CD8-positive, alpha-beta memory T cell (primary cell): ENCODE results near the gene CLMN. TPM values are rescaled to one million over a fixed set of nuclear protein-coding genes. Genes with fewer than 3 reads are reported as not detected.
A peak's percentile ranks its signal among the peaks of the same experiment; 100 is the strongest.

Experiments used
- CTCF ChIA-PET: fragments of 350-600 bp; sonication (Branson Sonifier 250); formaldehyde crosslinking; loops from one replicate; lab custom pipeline; 2021; ENCODE audit warnings: antibody characterized with exemption; lab: Charles Lee
- POLR2A ChIA-PET: fragments of 350-600 bp; sonication (Branson Sonifier 250); formaldehyde crosslinking; loops from one replicate; lab custom pipeline; 2021; ENCODE audit warnings: antibody characterized with exemption; lab: Charles Lee
- DNase-seq, 5 donors: peaks; one replicate each; pipeline versions ENCODE4 v3.0.0 to v3.0.0-alpha.2; 2020 to 2022; ENCODE audit warnings: mixed read lengths in 1 of 5
- H3K27ac ChIP-seq: one replicate; pipeline ENCODE4 v1.7.0; 2013; ENCODE audit warnings: low read depth, mild to moderate bottlenecking, low read length, moderate library complexity
- H3K27me3 ChIP-seq: 2 replicates; pipeline ENCODE4 v1.7.0; 2013; ENCODE audit warnings: low read length, mild to moderate bottlenecking; ENCODE audit not compliant: insufficient read depth, poor library complexity, severe bottlenecking
- H3K36me3 ChIP-seq: 2 replicates; pipeline ENCODE4 v1.7.0; 2013; ENCODE audit warnings: mild to moderate bottlenecking, low read length, moderate library complexity; ENCODE audit not compliant: insufficient read depth
- H3K4me1 ChIP-seq: 2 replicates; pipeline ENCODE4 v1.7.0; 2013; ENCODE audit warnings: mild to moderate bottlenecking, low read length, moderate library complexity; ENCODE audit not compliant: insufficient read depth
- H3K4me3 ChIP-seq: 2 replicates; pipeline ENCODE4 v1.7.0; 2013; ENCODE audit warnings: mild to moderate bottlenecking, low read length
- H3K9me3 ChIP-seq: 2 replicates; pipeline ENCODE4 v1.7.0; 2013; ENCODE audit warnings: mild to moderate bottlenecking, low read length
- H3K27ac Mint-ChIP-seq, 8 donors: one replicate each; pipeline ENCODE4 v1.8.0; 2020 to 2021; ENCODE audit warnings: mixed read lengths in 8 of 8, mild to moderate bottlenecking in 6 of 8, inconsistent platforms in 3 of 8, moderate library complexity in 3 of 8
- H3K27me3 Mint-ChIP-seq, 2 donors: one replicate each; pipeline ENCODE4 v1.8.0; 2020 to 2021; ENCODE audit warnings: mixed read lengths in 2 of 2, mild to moderate bottlenecking in 1 of 2, moderate library complexity in 1 of 2
- H3K36me3 Mint-ChIP-seq, 3 donors: one replicate each; pipeline ENCODE4 v1.8.0; 2020 to 2021; ENCODE audit warnings: mixed read lengths in 3 of 3, inconsistent platforms in 1 of 3, mild to moderate bottlenecking in 1 of 3
- H3K4me1 Mint-ChIP-seq, 3 donors: one replicate each; pipeline ENCODE4 v1.8.0; 2020 to 2021; ENCODE audit warnings: mixed read lengths in 3 of 3, inconsistent platforms in 1 of 3, mild to moderate bottlenecking in 1 of 3
- H3K4me3 Mint-ChIP-seq, 7 donors: one replicate each; pipeline ENCODE4 v1.8.0; 2020 to 2021; ENCODE audit warnings: mixed read lengths in 7 of 7, mild to moderate bottlenecking in 6 of 7, moderate library complexity in 4 of 7, inconsistent platforms in 2 of 7
- H3K9me3 Mint-ChIP-seq, 5 donors: one replicate each; pipeline ENCODE4 v1.8.0; 2020 to 2022; ENCODE audit warnings: mixed read lengths in 5 of 5, mild to moderate bottlenecking in 3 of 5, moderate library complexity in 2 of 5, inconsistent platforms in 1 of 5
- polyA plus RNA-seq: library from polyadenylated mRNA; unstranded; fragments of 300-500 nt; fragmentation: Illumina TruSeq; gene quantifications from one replicate; pipeline ENCODE4 v1.2.3, GENCODE V29; 2021
- total RNA-seq, 2 experiments: library from RNA; stranded (reverse); gene quantifications; one replicate each; pipeline ENCODE4 v1.2.3, GENCODE V29; 2021

Gene CLMN
- total and polyA plus RNA-seq, 3 experiments from 2014 or later: 0.15 to 0.72 (median 0.29) TPM

DNA sequence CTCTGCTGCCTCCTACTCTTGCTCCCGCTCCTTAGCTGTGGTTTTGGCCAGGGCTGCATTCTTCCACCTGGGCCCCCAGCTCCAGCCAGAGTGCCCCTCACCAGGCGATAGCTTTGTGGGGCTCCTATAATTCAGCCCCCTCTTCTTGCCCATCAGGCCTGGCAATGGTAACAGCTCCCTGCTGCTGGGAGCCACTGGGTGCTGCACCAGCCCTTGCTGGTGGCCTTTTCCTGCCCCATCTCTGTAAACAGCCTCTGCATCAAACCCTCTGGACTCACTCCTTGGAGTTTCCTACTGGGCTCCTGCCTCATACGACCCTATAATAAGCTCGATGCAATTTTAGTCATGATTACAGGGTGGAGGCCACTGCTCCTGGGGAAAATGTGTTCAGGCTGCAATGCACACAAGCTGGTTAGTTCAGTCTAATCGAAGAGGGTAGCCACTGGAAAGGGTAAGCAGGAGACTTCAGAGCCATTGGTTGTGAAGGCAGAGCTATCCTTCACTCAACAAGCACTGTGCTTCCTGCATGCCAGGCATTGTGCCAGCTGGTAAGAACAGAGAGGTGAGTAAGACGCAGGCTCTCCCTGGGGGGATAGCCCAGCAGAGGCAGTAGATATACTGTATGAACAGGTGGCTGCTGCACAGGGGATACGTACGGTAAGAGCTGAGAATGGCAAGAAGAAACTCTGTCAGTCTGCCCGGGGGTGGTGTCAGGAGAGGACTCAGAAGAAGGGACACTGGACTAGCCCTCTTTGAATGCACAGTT is 24.7 kb downstream of the CLMN start:
- no peak overlapping the region for H3K4me3 ChIP-seq
- H3K9me3 Mint-ChIP-seq: peaks cover 0 to 10% (median 0%) of the 10 kb centered on the region in 5 donors
- H3K9me3 ChIP-seq: no peaks in the 10 kb centered on the region
- no peaks in the 10 kb centered on the region for H3K4me1 Mint-ChIP-seq
- POLR2A ChIA-PET: no interaction called here
- no peak overlapping the region for H3K27ac Mint-ChIP-seq
- H3K4me3 Mint-ChIP-seq: peak overlapping the region in 1 of 7 donors; percentile 52
- H3K36me3 Mint-ChIP-seq: no peaks in the 10 kb centered on the region
- no peaks in the 10 kb centered on the region for H3K27me3 ChIP-seq
- no peak overlapping the region for H3K27ac ChIP-seq
- no peaks in the 10 kb centered on the region for H3K36me3 ChIP-seq
- no peak for DNase-seq
- H3K27me3 Mint-ChIP-seq: peaks cover 16 to 48% of the 10 kb centered on the region in 2 donors
- H3K4me1 ChIP-seq: no peaks in the 10 kb centered on the region
- CTCF ChIA-PET: no interaction called here

DNA sequence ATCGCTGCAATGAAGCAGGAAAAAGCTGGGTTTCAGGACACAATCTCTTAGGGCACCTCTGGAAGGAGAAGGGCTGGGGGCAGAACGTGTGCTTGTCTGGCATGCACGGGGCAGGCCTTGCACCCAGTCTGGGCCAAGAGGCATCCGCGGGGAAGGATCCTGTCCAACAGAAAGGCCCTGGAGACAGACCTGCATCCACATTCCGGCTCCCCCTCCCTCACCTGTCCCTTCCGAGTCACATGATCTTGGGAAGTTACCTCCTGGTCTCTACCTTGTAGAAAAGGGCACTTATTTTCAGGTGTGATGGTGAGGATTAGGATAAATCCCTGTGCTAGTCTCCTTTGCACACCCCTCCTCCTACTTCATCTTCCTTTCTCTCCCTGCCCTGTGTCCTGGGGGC is 25.4 kb downstream of the CLMN start:
- DNase-seq: no peak
- no peak overlapping the region for H3K4me3 ChIP-seq
- CTCF ChIA-PET: no interaction called here
- POLR2A ChIA-PET: no interaction called here
- no peak overlapping the region for H3K4me3 Mint-ChIP-seq
- H3K36me3 Mint-ChIP-seq: no peaks in the 10 kb centered on the region
- no peak overlapping the region for H3K27ac Mint-ChIP-seq
- peaks cover 0 to 10% (median 0%) of the 10 kb centered on the region in 5 donors for H3K9me3 Mint-ChIP-seq
- no peak overlapping the region for H3K27ac ChIP-seq
- no peaks in the 10 kb centered on the region for H3K36me3 ChIP-seq
- H3K4me1 Mint-ChIP-seq: no peaks in the 10 kb centered on the region
- no peaks in the 10 kb centered on the region for H3K9me3 ChIP-seq
- peaks cover 13 to 44% of the 10 kb centered on the region in 2 donors for H3K27me3 Mint-ChIP-seq
- H3K4me1 ChIP-seq: no peaks in the 10 kb centered on the region
- H3K27me3 ChIP-seq: no peaks in the 10 kb centered on the region

DNA sequence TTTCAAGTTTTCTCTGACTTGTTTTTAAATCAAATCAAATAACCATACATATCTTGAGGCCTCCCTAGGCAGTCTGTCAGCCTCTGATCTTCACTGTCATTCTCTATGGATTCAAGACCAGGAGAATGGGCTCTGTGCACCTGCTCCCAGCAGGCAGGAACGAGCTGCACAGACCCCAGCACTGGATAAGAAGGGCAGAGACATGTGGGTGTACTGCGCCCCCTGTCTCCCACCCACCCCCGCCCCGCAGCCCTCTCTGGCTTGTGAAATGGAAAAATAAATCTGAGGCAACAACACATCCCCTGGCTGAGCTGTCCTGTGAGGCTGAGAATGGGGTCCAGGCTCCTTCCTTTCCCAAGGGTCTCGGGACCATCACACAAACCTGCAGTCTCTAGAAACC is 26.3 kb downstream of the CLMN start:
- H3K4me1 Mint-ChIP-seq: no peaks in the 10 kb centered on the region
- no peak overlapping the region for H3K4me3 Mint-ChIP-seq
- ChIA-PET CTCF (no interaction called here), POLR2A (no interaction called here)
- no peaks in the 10 kb centered on the region for H3K4me1 ChIP-seq
- H3K4me3 ChIP-seq: no peak overlapping the region
- H3K36me3 ChIP-seq: no peaks in the 10 kb centered on the region
- no peaks in the 10 kb centered on the region for H3K36me3 Mint-ChIP-seq
- H3K9me3 Mint-ChIP-seq: peaks cover 0 to 10% (median 0%) of the 10 kb centered on the region in 5 donors
- H3K27ac Mint-ChIP-seq: no peak overlapping the region
- H3K27ac ChIP-seq: no peak overlapping the region
- H3K9me3 ChIP-seq: no peaks in the 10 kb centered on the region
- no peaks in the 10 kb centered on the region for H3K27me3 ChIP-seq
- H3K27me3 Mint-ChIP-seq: peaks cover 14 to 49% of the 10 kb centered on the region in 2 donors
- no peak for DNase-seq

DNA sequence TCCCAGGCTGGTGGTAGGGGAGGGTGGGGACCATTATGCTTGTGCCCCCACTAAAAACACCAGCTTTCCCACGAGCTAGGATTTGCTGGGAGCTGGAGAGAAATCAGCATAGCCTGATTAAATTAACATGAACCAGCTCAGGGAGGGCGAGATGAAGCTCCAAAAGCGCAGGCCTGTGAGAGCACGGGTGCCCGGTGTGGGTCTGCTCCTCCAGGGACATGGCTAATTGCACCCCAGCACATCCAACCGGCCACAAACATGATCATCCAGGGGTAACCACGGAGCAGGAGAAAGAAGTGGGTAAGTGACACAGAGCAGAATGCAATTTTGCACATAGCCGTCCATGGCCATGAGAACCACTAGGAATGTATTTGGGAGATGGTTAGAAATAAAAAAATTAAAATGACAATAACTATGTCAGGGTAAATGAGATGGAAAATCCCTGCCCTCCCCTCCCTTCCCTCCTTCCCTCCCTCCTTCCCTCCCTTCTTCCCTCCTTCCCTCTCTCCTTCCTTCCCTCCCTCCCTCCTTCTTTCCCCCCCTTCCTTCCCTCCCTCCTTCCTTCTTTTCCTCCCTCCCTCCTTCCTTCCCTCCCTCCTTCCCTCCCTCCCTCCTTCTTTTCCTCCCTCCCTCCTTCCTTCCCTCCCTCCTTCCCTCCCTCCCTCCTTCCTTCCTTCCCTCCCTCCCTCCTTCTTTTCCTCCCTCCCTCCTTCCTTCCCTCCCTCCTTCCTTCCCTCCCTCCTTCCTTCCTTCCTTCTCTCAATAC is 26.9 kb downstream of the CLMN start:
- CTCF ChIA-PET: no interaction called here
- Mint-ChIP-seq H3K4me1 (no peaks in the 10 kb centered on the region), H3K27me3 (peaks cover 18 to 55% of the 10 kb centered on the region in 2 donors), H3K36me3 (no peaks in the 10 kb centered on the region), H3K27ac (no peak overlapping the region), H3K4me3 (no peak overlapping the region), H3K9me3 (peaks cover 0 to 10% (median 0%) of the 10 kb centered on the region in 5 donors)
- Histone ChIP-seq H3K27ac (no peak overlapping the region), H3K4me3 (no peak overlapping the region), H3K36me3 (no peaks in the 10 kb centered on the region), H3K27me3 (no peaks in the 10 kb centered on the region), H3K4me1 (no peaks in the 10 kb centered on the region), H3K9me3 (no peaks in the 10 kb centered on the region)
- DNase-seq: no peak
- POLR2A ChIA-PET: no interaction called here

DNA sequence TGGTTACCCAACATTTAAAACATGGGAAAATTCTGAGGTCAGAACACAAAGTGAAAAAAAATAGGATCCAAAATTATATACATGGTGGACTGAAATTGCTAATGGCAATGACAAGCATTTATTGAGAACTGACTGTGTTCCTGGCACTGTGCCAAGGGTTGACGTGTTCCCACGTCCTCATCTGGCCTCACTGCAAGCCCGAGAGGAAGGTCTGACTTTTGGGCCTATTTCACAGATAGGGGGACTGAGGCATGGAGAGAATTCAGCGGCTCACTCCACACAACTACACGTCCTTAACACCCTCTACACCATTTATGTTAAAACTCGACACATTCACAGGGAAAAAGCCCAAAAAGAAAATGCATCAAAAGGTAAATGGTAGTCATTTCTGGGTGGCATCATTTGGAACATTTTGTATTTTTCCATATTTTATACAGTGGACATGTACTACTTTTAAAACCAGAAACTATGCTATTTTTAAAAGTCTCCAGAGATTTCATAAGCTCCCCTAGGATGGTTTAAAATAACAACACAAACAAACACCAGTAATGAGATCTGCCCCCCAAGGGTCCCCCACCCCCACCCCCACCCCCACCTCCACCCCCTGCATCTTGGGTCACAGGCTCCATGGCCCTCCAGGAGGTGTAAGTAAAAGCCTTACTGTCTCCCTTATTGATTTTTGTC is 27.7 kb downstream of the CLMN start:
- Mint-ChIP-seq H3K27me3 (peaks cover 18 to 58% of the 10 kb centered on the region in 2 donors), H3K27ac (no peak overlapping the region), H3K4me1 (no peaks in the 10 kb centered on the region), H3K36me3 (no peaks in the 10 kb centered on the region), H3K4me3 (no peak overlapping the region), H3K9me3 (peaks cover 0 to 10% (median 0%) of the 10 kb centered on the region in 5 donors)
- Histone ChIP-seq H3K4me1 (no peaks in the 10 kb centered on the region), H3K4me3 (no peak overlapping the region), H3K36me3 (no peaks in the 10 kb centered on the region), H3K27ac (no peak overlapping the region), H3K27me3 (no peaks in the 10 kb centered on the region), H3K9me3 (no peaks in the 10 kb centered on the region)
- CTCF ChIA-PET: no interaction called here
- POLR2A ChIA-PET: no interaction called here
- no peak for DNase-seq

DNA sequence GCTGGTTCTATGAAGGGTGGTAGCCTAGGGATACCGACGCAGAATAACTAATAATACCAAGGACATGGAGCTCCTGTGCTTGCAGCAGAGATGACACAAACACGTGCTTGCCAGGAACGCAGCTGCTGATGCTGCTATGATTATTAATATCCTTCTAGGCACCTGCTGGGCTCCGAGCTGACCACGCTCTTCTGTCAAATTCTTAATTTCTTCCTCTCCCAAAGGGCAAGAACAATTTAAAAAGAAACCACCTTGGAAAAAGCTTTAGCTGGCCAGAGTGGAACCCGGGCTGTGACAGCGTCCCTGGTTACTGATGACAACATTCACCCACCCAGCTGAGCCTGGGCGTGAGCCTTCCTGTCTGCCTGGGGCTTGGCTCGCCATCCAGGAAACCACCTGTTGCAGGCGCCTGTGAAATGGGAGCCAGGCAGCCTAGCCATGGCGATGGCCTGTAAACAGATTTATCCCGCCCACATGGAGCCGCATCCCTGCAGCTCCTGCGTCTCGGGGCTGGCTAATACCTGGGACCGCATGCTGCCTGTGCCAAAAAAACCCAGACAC is 28.8 kb downstream of the CLMN start:
- no peaks in the 10 kb centered on the region for H3K4me1 Mint-ChIP-seq
- DNase-seq: no peak
- H3K27me3 Mint-ChIP-seq: peaks cover 15 to 55% of the 10 kb centered on the region in 2 donors
- Histone ChIP-seq H3K9me3 (no peaks in the 10 kb centered on the region), H3K4me1 (no peaks in the 10 kb centered on the region), H3K27ac (no peak overlapping the region), H3K27me3 (no peaks in the 10 kb centered on the region), H3K4me3 (no peak overlapping the region), H3K36me3 (no peaks in the 10 kb centered on the region)
- CTCF ChIA-PET: no interaction called here
- POLR2A ChIA-PET: no interaction called here
- H3K9me3 Mint-ChIP-seq: peaks cover 0 to 6% (median 0%) of the 10 kb centered on the region in 5 donors
- no peak overlapping the region for H3K4me3 Mint-ChIP-seq
- H3K27ac Mint-ChIP-seq: no peak overlapping the region
- no peaks in the 10 kb centered on the region for H3K36me3 Mint-ChIP-seq

DNA sequence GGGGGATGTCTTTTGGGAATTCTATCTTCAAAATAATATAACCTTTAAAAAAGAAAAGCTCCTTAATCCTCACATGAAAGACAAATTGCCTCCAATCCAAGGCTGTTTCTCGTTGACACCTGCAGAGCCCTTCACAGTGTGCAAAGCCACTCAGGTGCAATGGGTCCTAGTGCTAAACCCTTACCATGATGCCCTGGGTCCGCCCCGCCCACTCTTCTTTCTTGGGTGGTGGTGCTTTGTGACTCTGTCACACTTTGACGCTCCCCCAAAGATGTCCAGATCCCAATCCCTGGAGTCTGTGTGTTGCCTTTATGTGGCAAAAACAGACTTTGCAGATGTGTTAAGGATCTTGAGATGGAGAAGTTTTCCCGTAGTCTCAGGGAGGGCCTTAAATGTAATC is 29.7 kb downstream of the CLMN start:
- no peaks in the 10 kb centered on the region for H3K36me3 Mint-ChIP-seq
- no peak overlapping the region for H3K4me3 ChIP-seq
- no peaks in the 10 kb centered on the region for H3K4me1 ChIP-seq
- CTCF ChIA-PET: no interaction called here
- no peak for DNase-seq
- H3K4me1 Mint-ChIP-seq: no peaks in the 10 kb centered on the region
- H3K4me3 Mint-ChIP-seq: no peak overlapping the region
- H3K36me3 ChIP-seq: no peaks in the 10 kb centered on the region
- POLR2A ChIA-PET: no interaction called here
- no peaks in the 10 kb centered on the region for H3K9me3 ChIP-seq
- H3K27me3 Mint-ChIP-seq: peaks cover 11 to 45% of the 10 kb centered on the region in 2 donors
- H3K27me3 ChIP-seq: no peaks in the 10 kb centered on the region
- no peaks in the 10 kb centered on the region for H3K9me3 Mint-ChIP-seq
- no peak overlapping the region for H3K27ac Mint-ChIP-seq
- H3K27ac ChIP-seq: no peak overlapping the region
